ENCODE results near the gene C12orf76. TPM values are rescaled to one million over a fixed set of nuclear protein-coding genes. Genes with fewer than 3 reads are reported as not detected.
A peak's percentile ranks its signal among the peaks of the same experiment; 100 is the strongest.

The C12orf76 gene
- total and polyA plus RNA-seq, 9 of the 15 experiments (the other 6 are each of a cell fraction or from before 2014, with no cell fraction given): 6.3 to 38.6 (median 12.3) TPM

GRCh38 chr12:110079477-110080400 is 31.4 kb upstream of the C12orf76 start (continued):
- TF ChIP-seq, protein P1, sequence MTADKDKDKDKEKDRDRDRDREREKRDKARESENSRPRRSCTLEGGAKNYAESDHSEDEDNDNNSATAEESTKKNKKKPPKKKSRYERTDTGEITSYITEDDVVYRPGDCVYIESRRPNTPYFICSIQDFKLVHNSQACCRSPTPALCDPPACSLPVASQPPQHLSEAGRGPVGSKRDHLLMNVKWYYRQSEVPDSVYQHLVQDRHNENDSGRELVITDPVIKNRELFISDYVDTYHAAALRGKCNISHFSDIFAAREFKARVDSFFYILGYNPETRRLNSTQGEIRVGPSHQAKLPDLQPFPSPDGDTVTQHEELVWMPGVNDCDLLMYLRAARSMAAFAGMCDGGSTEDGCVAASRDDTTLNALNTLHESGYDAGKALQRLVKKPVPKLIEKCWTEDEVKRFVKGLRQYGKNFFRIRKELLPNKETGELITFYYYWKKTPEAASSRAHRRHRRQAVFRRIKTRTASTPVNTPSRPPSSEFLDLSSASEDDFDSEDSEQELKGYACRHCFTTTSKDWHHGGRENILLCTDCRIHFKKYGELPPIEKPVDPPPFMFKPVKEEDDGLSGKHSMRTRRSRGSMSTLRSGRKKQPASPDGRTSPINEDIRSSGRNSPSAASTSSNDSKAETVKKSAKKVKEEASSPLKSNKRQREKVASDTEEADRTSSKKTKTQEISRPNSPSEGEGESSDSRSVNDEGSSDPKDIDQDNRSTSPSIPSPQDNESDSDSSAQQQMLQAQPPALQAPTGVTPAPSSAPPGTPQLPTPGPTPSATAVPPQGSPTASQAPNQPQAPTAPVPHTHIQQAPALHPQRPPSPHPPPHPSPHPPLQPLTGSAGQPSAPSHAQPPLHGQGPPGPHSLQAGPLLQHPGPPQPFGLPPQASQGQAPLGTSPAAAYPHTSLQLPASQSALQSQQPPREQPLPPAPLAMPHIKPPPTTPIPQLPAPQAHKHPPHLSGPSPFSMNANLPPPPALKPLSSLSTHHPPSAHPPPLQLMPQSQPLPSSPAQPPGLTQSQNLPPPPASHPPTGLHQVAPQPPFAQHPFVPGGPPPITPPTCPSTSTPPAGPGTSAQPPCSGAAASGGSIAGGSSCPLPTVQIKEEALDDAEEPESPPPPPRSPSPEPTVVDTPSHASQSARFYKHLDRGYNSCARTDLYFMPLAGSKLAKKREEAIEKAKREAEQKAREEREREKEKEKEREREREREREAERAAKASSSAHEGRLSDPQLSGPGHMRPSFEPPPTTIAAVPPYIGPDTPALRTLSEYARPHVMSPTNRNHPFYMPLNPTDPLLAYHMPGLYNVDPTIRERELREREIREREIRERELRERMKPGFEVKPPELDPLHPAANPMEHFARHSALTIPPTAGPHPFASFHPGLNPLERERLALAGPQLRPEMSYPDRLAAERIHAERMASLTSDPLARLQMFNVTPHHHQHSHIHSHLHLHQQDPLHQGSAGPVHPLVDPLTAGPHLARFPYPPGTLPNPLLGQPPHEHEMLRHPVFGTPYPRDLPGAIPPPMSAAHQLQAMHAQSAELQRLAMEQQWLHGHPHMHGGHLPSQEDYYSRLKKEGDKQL (CRISPR knock-in tag; IDR thresholded peaks at IDR 0.05; ENCODE audit: borderline replicate concordance): peak; percentile 87
- TF ChIP-seq CTCF (IDR thresholded peaks at IDR 0.05 in 2 of 3, conservative IDR thresholded peaks at IDR 0.05 in 1 of 3; ENCODE audit: insufficient read depth in 2 of 3, low read depth in 1 of 3, low read length in 3 of 3): no peak
- TF ChIP-seq, protein P2, sequence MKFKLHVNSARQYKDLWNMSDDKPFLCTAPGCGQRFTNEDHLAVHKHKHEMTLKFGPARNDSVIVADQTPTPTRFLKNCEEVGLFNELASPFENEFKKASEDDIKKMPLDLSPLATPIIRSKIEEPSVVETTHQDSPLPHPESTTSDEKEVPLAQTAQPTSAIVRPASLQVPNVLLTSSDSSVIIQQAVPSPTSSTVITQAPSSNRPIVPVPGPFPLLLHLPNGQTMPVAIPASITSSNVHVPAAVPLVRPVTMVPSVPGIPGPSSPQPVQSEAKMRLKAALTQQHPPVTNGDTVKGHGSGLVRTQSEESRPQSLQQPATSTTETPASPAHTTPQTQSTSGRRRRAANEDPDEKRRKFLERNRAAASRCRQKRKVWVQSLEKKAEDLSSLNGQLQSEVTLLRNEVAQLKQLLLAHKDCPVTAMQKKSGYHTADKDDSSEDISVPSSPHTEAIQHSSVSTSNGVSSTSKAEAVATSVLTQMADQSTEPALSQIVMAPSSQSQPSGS (CRISPR knock-in tag; IDR thresholded peaks at IDR 0.05): no peak
- TF ChIP-seq YBX1 (IDR thresholded peaks at IDR 0.05): no peak
- no peak for TF ChIP-seq RFX7 (CRISPR knock-in tag; IDR thresholded peaks at IDR 0.05)
- peak; percentile 49; the same call in 1 of the 2 replicates for TF ChIP-seq TEAD4 (IDR thresholded peaks at IDR 0.05; ENCODE audit: low read length)
- no peak for TF ChIP-seq TEAD4 (CRISPR knock-in tag; IDR thresholded peaks at IDR 0.05; ENCODE audit: borderline replicate concordance)
- TF ChIP-seq JUNB (CRISPR knock-in tag; conservative IDR thresholded peaks at IDR 0.05): no peak
- TF ChIP-seq FOXA3 (CRISPR knock-in tag; conservative IDR thresholded peaks at IDR 0.05 in 1 of 2, IDR thresholded peaks at IDR 0.05 in 1 of 2): peak; percentile 82 to 93
- TF ChIP-seq, protein P3, sequence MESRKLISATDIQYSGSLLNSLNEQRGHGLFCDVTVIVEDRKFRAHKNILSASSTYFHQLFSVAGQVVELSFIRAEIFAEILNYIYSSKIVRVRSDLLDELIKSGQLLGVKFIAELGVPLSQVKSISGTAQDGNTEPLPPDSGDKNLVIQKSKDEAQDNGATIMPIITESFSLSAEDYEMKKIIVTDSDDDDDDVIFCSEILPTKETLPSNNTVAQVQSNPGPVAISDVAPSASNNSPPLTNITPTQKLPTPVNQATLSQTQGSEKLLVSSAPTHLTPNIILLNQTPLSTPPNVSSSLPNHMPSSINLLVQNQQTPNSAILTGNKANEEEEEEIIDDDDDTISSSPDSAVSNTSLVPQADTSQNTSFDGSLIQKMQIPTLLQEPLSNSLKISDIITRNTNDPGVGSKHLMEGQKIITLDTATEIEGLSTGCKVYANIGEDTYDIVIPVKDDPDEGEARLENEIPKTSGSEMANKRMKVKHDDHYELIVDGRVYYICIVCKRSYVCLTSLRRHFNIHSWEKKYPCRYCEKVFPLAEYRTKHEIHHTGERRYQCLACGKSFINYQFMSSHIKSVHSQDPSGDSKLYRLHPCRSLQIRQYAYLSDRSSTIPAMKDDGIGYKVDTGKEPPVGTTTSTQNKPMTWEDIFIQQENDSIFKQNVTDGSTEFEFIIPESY (CRISPR knock-in tag; IDR thresholded peaks at IDR 0.05): no peak
- TF ChIP-seq XRCC5 (IDR thresholded peaks at IDR 0.05; ENCODE audit: low read depth, low read length): no peak
- TF ChIP-seq KHSRP (IDR thresholded peaks at IDR 0.05): no peak
- TF ChIP-seq DMBX1 (CRISPR knock-in tag; IDR thresholded peaks at IDR 0.05; ENCODE audit: borderline replicate concordance): peak; percentile 90
- TF ChIP-seq, protein P4, sequence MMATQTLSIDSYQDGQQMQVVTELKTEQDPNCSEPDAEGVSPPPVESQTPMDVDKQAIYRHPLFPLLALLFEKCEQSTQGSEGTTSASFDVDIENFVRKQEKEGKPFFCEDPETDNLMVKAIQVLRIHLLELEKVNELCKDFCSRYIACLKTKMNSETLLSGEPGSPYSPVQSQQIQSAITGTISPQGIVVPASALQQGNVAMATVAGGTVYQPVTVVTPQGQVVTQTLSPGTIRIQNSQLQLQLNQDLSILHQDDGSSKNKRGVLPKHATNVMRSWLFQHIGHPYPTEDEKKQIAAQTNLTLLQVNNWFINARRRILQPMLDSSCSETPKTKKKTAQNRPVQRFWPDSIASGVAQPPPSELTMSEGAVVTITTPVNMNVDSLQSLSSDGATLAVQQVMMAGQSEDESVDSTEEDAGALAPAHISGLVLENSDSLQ (IDR thresholded peaks at IDR 0.05): peak; percentile 49; the same call in 1 of the 2 replicates

Measured in K562 (cell line).